ENCODE data around the gene DPYSL5.
"Not testable (repeated sequence)": the region's sequence is repeated elsewhere in the genome, so short reads cannot be mapped to it uniquely, and the experiment has no call there.

Gene DPYSL5

DNA sequence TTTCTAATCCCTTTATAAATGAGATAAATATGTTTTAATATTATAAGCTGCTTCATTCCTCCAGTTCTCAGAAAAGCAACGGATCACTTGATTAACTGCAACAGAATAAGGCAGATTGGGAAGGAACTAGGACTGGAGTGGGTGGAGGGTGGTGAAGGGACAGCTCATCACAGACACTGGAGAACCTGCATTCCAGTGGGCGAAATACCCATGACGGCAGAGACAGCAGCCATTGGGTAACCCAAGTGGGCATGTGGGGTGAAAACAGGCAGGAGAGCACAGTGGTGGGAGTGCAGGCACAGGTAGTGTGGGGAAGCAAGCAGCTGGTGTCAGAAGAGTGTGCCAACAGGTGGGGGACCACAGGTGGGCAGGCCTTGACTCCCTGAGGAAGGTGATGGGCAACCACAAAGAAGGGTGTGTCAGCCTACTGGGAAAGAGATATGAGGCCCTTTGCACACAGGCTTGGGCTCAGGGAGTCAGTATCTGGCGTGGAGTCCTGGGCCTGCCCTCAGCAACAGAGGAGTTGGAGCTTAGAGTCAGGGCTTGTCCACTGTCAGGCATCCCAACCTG is 27.2 kb downstream of the DPYSL5 start:
- DNase-seq (ENCODE audit: low read depth) = no peak

DNA sequence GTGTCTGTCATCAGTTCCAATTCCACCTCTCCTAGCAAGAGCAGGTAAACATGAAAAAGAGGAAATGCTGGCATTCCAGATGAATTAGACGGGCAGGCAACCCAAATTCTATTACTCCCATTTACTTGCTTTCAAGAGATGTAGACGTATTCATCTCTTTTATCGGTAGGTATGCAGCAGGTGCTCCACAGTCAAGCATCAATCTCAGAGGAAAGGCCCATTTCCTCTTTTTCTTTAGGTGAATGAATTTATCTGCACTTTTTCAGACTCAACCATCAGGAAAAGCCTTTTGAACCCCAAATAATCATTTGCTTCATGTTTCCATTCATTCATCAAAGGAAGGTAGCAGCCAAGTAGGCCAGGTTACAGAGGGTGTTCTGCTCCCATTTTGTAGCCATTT is 27.9 kb downstream of the DPYSL5 start:
- DNase-seq (ENCODE audit: low read depth) = no peak

DNA sequence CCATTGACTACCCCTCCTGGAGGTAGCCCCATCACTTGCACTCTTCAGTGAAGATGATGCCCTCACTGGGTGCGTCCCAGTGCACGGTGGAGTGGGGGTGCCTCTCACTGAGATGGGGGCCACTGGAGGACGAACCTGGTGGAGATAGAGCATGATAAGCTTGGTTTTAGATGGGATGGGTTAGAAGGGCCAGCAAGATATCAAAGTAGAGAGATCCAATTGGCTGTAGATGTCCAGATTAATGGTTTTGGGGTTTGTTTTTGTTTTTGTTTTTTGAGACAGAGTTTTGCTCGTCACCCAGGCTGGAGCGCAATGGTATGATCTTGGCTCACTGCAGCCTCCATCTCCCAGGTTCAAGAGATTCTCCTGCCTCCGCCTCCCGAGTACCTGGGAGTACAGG is 28.3 kb downstream of the DPYSL5 start:
- no peak for DNase-seq (ENCODE audit: low read depth)

DNA sequence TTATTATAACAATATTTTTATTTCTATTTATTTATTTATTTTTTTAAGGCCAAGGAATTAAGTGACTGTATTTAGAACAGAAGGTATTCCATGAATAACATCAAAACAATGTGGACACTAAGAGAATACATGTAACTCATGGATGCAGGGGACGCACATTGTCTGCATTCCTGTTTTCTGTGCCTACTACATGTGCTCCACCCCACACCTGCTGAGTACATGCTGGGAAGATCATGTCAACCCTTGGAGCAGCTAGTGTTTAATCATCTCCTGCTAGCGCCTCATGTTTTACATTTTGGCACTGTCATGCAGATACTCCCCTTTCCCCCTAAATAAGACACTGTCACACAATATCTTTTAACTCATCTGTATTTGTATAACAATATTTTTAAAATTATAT is 29.3 kb downstream of the DPYSL5 start:
- no peak for DNase-seq (ENCODE audit: low read depth)

DNA sequence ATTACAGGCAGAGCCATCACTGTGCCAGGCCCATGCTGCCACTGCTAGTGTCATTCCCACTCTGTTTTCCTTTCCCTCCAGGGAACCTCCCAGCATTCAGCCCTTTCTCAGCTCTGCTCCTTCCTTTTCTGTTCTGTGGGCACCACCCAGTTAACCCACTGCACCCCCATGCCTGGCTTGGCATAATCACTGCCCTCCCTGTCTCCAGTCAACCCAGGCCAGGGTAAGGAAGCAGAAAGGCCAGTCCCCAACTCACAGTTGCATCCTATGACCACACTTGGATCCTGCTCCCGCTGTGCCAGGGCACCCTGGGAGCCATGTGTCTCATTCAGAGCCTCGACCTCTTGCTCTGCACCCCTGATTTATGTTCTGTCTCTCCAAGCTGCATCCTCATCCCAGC is 32.2 kb downstream of the DPYSL5 start:
- DNase-seq (ENCODE audit: low read depth) = no peak

DNA sequence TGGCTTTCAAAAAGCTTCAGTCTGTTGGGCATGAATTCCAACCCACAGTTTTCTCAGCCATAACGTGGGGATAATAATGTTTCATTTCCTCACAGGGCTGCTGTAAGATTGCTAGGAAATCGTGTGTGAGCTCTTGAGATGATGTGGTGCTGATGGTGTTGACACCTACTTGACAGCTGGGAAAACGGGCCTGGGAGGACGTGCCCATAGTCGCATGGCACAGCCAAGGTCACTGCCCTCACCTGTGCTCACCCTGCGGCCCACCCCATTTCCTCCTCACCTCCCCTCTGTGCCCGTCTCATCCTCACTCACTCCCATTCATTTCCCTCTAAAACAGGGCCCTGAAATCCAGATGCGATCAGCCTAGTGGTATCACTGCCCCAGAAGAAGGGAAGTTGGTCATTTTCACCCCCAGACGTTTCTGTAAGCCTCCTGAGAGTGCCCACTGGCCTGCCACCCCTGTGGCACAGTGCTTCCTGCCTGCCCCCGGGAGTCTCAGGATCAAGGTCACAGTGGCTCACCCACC is 33.0 kb downstream of the DPYSL5 start:
- DNase-seq (ENCODE audit: low read depth) = no peak

DNA sequence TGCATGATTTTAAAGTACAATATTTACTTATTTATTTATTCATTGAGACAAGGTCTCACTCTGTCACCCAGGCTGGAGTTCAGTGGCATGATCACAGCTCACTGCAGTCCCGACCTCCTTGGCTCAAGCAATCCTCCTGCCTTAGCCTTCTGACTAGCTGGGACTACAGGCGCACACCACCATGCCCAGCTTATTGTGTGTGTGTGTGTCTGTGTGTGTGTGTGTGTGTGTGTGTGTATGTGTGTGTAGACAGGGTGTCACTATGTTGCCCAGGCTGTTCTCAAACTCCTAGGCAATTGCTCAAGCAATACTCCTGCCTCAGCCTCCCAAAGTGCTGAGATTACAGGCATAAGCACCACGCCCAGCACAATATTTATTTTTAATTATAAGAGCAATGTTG is 34.3 kb downstream of the DPYSL5 start:
- not testable (repeated sequence) for DNase-seq (ENCODE audit: low read depth)

DNA sequence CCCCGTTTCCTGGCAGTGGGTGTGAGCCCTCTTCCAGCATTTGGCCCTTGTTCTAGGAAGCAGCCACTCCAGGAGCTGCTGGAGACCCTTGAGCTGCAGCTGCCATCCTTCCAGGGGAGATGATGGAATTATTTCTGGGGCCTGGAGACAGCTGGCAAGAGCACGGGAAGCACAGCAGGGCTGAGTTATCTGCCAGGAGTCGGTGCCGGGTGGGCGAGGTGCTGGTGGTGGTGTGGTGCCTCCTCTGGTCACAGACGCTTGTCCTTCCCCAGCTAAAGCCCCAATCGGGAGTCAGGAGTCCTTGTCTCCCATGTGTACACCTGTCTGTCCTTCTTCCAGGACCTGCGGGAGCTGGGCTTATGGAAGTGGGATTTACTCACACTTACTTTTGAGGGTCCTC is 36.0 kb downstream of the DPYSL5 start:
- no peak for DNase-seq (ENCODE audit: low read depth)

DNA sequence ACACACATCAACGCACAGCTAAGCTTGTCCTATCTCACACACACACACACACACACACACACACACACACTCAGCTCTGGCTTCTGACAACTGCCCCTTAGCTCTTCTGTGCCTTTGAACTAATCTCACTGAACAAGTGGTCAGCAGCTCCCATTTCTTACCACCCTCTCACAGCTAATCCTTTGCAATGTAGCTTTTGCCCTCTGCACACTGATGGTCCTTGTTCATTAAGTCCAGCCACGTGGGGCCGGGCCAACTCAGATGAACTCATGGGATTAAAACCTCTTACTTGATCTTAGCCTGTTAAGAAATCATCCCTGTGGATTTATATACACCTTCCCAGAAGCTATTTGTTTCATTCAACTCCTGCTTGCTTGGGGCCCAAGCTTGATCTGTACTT is 36.6 kb downstream of the DPYSL5 start:
- DNase-seq (ENCODE audit: low read depth) = no peak

DNA sequence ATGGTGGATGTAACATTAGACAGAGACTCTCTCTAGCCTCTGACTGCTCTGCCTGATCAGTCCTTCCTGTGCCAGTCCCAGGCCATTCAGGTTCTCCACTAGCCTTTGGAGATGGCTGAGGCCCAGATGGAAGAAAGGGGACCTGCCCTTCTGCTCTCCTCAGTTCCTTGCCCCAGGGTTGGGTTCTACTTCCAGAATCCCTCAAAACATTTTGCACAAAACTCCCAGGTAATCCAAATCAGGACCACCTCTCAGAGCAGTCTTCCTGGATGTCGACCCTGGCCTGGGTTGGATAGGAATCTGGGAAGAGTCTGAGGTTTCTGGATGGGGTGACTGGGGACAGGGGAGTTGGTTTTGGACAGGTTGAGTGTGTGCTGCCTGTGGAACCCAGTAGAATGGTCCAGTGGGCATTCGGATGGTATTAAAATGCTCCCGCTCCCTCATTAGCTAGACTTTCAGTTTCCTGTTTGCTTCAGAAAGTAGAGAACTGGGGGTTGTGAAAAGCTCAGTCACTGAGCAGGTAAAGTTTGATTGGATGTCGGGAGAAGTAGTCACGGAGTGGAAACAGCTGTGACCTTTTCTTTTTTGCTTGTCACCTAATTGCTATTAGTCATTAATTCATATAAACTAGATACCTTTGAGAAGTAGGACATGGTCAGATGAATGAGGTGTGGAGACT is 37.9 kb downstream of the DPYSL5 start:
- DNase-seq (ENCODE audit: low read depth) = no peak

DNA sequence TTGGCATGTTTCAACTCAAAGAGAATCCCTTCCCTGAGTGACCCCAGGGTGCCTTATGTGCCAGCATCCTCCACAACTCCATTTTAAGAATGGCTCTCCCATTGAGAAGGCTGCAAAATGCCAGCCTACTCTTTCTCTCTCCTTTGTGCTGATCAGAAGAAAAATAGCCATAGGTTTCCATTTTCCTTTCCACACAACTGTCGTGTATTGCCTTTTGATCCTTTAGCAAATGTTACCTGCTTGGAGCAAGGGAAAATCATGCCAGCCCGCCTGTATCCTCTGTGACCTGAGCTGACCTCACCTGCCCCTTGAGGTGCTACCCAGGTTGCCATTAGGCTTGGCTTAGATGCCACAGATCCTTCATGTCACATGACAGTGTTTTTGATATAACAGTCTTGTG is 38.8 kb downstream of the DPYSL5 start:
- DNase-seq (ENCODE audit: low read depth) = no peak

DNA sequence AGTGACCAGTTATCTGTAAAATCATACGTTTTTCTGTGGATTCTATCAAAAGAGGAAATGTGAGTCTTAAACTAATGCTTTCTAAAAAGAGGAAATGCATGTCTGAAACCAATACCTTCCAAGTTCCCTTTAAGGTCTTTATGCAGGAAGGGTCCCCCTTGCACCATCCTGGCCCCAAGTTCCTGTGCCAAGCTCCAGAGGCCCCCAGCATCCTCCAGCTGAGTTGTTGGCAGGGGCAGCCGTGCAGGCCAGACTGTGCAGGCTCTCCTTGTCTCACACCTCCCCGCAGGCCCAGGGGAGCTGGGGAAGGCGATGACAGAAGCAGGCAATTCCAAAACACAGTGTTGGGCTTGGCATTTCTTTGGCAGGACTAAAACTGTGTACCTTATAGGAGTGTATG is 39.2 kb downstream of the DPYSL5 start:
- no peak for DNase-seq (ENCODE audit: low read depth)

DNA sequence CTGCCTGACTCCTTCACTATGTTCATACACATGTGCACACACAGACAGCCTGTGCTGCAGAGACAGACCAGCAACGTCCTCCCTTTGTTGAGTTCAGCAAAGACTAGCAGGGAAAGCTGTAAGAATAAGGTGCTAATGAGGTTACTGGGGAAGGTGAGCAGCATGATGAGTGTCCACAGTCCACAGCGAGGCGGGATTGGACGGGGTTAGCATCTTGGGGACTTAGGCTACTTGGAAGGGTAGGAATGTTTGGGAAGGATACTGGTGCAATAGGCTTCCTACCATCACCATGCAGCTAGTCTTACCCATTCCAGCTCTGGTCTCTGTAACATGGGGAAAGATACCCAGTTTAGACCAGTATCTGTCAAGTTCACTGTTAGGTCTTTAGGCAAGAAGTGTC is 41.9 kb downstream of the DPYSL5 start:
- no peak for DNase-seq (ENCODE audit: low read depth)

DNA sequence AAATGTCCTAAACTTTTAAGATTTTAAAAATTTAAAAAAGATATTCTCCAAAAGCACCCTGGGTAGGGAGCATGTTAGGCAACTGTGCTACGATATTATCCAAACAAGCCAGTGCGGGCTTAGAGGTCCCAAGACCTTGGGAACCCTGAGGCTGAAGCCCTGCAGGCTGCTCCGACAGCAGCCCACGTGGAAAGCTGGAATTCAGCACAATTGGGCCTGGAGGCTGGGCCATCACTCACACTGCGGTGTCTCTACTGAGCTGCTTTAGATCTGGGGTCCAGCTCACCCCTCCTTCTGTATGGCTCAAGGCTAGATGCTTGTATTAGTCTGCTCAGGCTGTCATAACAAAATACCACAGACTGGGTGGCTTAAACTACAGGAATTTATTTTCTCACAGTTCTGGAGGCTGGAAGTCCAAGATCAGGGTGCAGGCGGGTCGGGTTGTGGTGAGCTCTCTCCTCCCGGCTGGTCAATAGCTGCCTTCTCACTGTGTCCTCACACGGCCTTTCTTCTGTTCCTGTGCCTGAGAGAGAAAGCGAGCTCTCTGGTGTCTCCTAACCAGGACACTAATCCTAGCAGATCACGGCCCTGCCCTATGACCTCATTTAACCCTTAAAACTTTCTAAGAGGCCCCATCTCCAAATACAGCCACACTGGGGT is 42.5 kb downstream of the DPYSL5 start:
- DNase-seq (ENCODE audit: low read depth) = no peak

DNA sequence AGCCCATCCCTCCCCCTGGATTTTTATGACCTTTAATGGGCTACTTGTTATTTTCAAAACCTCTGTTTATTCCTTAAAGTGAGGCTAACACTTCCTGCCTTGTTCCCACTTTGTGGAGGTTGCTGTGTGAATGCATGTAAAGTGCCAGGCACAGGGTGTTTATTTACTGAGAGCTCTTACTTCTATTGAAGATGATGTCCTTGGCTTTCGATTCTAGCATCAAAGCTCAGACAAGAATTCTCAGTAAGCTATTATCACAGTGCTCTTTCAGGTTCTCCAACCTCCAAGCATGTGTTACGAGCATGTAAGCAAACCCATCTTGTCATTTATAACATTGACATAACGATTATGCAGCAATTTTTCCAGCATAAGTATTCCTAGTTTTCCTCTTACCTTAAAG is 44.2 kb downstream of the DPYSL5 start:
- no peak for DNase-seq (ENCODE audit: low read depth)

DNA sequence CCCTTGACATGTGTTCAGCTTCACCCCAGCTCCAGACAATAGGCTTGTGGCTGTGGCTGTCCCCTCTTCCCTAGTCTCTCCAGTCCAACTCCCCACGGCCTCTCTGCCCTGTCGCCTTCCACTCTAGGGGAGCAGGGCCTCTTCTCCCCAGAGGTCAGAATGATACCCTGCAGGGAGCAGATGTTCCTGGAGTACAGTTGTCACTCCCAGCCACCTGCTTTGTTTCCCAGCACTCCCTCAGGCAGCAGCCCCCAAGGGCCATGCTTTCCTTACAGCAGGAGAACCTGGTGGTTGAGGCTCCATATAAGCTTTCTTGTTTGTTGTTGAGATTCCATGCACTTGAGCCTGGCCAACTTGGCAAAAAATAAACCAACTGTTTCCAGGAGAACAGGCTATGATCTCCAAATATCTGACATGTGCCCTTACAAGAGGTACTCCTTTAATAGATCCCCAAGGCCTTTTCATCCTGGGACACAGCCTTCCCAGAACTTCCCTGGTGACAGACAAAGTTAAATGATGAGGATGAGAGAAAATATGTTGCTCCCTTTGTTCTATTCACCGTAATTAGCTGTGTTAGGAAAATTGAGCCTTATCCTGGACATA is 45.1 kb downstream of the DPYSL5 start:
- DNase-seq (ENCODE audit: low read depth) = no peak

DNA sequence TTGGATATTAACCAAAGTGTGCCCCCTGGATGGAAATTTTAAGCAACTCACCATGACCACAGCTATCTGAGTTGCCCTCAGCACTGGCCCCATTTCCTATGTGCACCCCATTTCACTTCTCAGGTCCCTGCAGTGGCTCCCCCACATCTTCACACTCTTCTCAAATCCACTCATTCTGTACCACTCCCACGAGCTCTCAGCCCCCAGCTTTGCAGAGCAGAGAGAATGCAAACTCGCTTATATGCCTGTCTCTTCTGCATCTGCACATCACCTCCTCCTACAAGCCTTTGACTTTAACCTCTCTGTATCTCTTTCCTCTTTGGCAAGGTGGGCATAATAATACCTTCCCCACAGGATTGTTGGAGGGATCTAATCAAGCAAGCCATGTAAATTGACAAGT is 46.2 kb downstream of the DPYSL5 start:
- DNase-seq (ENCODE audit: low read depth) = no peak

DNA sequence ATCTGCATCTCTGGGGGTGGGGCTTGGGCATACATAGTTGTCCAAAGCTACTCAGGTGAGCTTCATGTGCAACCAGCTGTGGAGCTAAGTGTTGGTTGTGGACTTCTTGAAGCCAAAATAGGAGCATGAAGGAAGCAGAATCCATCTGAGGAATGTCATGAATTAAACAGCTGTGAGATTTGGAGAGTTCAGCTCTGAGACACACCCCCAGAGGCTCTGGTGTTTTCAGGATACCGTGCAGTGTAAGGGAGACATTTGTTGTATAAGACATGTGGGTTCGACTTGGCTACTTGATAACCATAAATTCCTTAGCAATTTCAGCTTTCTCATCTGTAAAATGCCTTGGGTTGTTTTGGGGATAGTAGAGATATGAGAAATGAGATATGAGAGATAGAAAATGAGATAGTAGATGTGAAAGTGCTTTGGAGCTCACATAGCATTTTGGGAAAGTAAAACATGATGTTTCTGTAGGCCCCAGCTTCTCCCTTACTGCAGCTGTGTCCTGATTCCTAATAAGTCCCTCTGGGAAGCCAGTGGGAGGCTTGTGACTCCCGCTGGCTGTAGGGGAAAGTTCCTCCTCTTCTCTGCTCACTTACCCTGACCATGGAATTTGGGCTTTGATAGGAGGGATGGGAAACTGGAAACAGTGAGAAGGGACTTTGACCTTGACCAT is 50.0 kb downstream of the DPYSL5 start:
- DNase-seq (ENCODE audit: low read depth) = no peak

DNA sequence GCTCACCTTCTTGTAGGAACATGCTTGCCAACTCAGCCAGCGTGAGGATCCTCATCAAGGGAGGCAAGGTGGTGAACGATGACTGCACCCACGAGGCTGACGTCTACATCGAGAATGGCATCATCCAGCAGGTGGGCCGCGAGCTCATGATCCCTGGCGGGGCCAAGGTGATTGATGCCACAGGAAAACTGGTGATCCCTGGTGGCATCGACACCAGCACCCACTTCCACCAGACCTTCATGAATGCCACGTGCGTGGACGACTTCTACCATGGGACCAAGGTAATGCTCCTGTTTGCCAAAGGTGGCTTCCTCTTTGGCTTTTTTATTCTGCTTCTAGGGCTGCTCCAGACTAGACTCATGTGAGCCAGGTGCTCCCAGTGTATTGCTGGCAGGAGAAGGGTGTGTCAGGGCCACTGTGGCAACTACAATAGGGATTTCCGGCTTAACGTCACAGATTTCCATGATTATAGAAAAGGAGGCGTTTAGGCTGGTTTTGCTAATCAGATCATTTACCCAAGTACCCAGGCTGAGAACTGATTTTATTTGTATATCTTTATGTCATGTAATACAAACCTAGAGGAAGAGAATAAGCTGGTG is 50.6 kb downstream of the DPYSL5 start:
- DNase-seq (ENCODE audit: low read depth) = no peak

DNA sequence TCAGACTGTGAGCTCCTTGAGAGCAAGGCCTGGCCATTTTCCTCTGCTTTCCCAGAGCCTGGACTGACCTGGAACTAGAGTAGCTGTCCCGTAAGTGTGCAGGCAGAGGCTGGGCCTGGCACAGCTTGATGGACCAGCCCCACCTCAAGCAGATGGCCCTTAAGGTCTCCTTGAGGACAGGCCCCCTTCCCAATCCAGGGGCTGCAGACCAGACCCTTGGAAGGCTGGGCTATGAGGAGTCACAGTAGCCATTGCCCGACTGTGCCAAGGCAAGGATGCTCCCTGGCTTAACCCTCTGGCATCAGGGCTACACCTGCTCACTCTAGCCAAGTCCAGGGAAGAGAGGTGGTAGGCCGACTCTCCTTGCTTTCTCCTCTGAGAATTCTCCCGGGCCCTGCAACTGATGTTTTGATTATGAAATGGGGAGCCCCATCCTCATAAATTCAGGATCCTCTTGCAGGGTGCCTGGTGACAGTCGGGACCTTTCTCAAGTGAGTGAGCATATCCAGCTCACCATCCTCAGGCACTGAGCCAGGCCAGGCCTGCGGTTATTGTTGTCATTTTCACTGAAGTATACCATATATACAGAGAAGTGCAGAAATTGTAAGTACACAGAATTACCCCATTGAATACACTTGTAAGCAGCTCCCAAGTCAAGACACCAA is 51.7 kb downstream of the DPYSL5 start:
- no peak for DNase-seq (ENCODE audit: low read depth)

DNA sequence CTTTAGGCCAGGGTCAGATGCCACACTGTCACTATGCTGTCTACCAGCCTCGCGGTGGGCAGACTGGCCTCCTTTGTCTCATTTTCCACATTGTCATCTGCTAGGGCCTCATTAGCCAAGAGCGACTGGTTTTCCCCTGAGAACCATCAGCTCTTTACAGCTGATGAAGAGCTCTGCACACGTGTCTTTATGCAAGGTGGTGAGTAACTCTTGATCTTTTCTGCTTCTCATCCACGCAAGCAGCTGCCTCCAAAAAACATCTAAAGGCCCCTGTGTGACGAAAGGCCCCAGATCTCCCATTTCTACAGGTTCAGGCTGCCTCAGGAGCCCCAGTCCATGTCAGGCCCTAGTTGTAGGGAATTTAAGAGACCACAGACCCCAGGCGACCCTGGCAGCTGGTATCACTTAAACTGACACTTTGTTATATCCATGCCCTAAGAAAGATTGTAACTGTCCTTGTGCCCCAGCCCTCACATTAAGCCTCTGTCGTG is 52.9 kb downstream of the DPYSL5 start:
- DNase-seq (ENCODE audit: low read depth) = no peak

Measured in GM04504 (cell line).